Endothelial cell of hepatic sinusoid (primary cell): ENCODE measurements around the gene ASCC2.
"Not testable (repeated sequence)": the region's sequence is repeated elsewhere in the genome, so short reads cannot be mapped to it uniquely, and the experiment has no call there.

ENCODE experiments used
- in situ Hi-C: cut with HindIII; loops from 2 replicates; pipeline ENCODE4 v1.10.0; 2017; ENCODE audit warnings: low sequenced_read_pairs

Gene ASCC2

GRCh38 chr22:29859030-29859429 lies 21.0 kb upstream of the ASCC2 start:
- in situ Hi-C loops: loop anchor here (5.0 kb wide), 1 partner anchor 47 kb away; no protein-coding TSS in a partner anchor

- in situ Hi-C loops: loop anchor here (5.0 kb wide), 1 partner anchor 44 kb away; no protein-coding TSS in a partner anchor
These were observed 18.4 kb upstream of the ASCC2 start for GRCh38 chr22:29856496-29856895.

- in situ Hi-C loops: loop anchor here (5.0 kb wide), 1 partner anchor 43 kb away; no protein-coding TSS in a partner anchor
These were observed 17.6 kb upstream of the ASCC2 start for GRCh38 chr22:29855611-29856181.

GRCh38 chr22:29854432-29854831 lies 16.4 kb upstream of the ASCC2 start:
- in situ Hi-C loops: no loop called here

GRCh38 chr22:29848111-29848510 lies 10.0 kb upstream of the ASCC2 start:
- in situ Hi-C loops: loop anchor here (5.0 kb wide), 1 partner anchor 69 kb away; no protein-coding TSS in a partner anchor

- in situ Hi-C loops: loop anchor here (5.0 kb wide), 1 partner anchor 71 kb away; no protein-coding TSS in a partner anchor
These were observed 8.2 kb upstream of the ASCC2 start for GRCh38 chr22:29846290-29846689.

- in situ Hi-C loops: no loop called here
These were observed 4.7 kb upstream of the ASCC2 start for GRCh38 chr22:29842740-29843139.

GRCh38 chr22:29842172-29842571 lies 4.1 kb upstream of the ASCC2 start:
- in situ Hi-C loops: no loop called here

- in situ Hi-C loops: no loop called here
These were observed 2.4 kb upstream of the ASCC2 start for GRCh38 chr22:29840498-29840897.

- in situ Hi-C loops: no loop called here
These were observed 965 bp upstream of the ASCC2 start for GRCh38 chr22:29839039-29839438.

- in situ Hi-C loops: no loop called here
These were observed 504 bp upstream of the ASCC2 start for GRCh38 chr22:29838599-29838956.

- in situ Hi-C loops: not testable (repeated sequence)
These were observed 1.2 kb downstream of the ASCC2 start for GRCh38 chr22:29836791-29837370.

GRCh38 chr22:29834046-29834445 lies 4.0 kb downstream of the ASCC2 start:
- in situ Hi-C loops: no loop called here

GRCh38 chr22:29833392-29833965 lies 4.6 kb downstream of the ASCC2 start:
- in situ Hi-C loops: no loop called here

- in situ Hi-C loops: no loop called here
These were observed 6.1 kb downstream of the ASCC2 start for GRCh38 chr22:29831958-29832357.

- in situ Hi-C loops: no loop called here
These were observed 6.7 kb downstream of the ASCC2 start for GRCh38 chr22:29831186-29831921.

- in situ Hi-C loops: no loop called here
These were observed 7.5 kb downstream of the ASCC2 start for GRCh38 chr22:29830585-29830984.

GRCh38 chr22:29827726-29828125 lies 10.3 kb downstream of the ASCC2 start:
- in situ Hi-C loops: not testable (repeated sequence)

- in situ Hi-C loops: no loop called here
These were observed 11.0 kb downstream of the ASCC2 start for GRCh38 chr22:29827091-29827490.

- in situ Hi-C loops: no loop called here
These were observed 12.5 kb downstream of the ASCC2 start for GRCh38 chr22:29825578-29825977.

GRCh38 chr22:29824677-29825076 lies 13.4 kb downstream of the ASCC2 start:
- in situ Hi-C loops: no loop called here
